DND-41 (cell line): Measurements from ENCODE around the gene FAM209A.
"Not testable (repeated sequence)": the region's sequence is repeated elsewhere in the genome, so short reads cannot be mapped to it uniquely, and the experiment has no call there.

ENCODE experiments used
- EZH2 ChIP-seq: IDR thresholded peaks from 3 replicates; pipeline ENCODE4 v1.6.1; 2012; ENCODE audit warnings: borderline replicate concordance, low read depth, mild to moderate bottlenecking, moderate library complexity, low read length, inconsistent platforms; ENCODE audit not compliant: severe bottlenecking
- TF ChIP-seq, protein P1 (sequence below): IDR thresholded peaks from 2 replicates; pipeline ENCODE4 v1.5.1; 2012; ENCODE audit warnings: borderline replicate concordance, low read length, moderate library complexity, mild to moderate bottlenecking; ENCODE audit not compliant: poor library complexity, severe bottlenecking; ENCODE audit errors: extremely low read depth

GRCh38 chr20:56532946-56533345 is 8.4 kb downstream of the FAM209A start, which contains the start of gene FAM209B:
- TF ChIP-seq EZH2, result not testable (repeated sequence)
- TF ChIP-seq, protein P1, sequence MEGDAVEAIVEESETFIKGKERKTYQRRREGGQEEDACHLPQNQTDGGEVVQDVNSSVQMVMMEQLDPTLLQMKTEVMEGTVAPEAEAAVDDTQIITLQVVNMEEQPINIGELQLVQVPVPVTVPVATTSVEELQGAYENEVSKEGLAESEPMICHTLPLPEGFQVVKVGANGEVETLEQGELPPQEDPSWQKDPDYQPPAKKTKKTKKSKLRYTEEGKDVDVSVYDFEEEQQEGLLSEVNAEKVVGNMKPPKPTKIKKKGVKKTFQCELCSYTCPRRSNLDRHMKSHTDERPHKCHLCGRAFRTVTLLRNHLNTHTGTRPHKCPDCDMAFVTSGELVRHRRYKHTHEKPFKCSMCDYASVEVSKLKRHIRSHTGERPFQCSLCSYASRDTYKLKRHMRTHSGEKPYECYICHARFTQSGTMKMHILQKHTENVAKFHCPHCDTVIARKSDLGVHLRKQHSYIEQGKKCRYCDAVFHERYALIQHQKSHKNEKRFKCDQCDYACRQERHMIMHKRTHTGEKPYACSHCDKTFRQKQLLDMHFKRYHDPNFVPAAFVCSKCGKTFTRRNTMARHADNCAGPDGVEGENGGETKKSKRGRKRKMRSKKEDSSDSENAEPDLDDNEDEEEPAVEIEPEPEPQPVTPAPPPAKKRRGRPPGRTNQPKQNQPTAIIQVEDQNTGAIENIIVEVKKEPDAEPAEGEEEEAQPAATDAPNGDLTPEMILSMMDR, result not testable (repeated sequence)
